HG03280 (cell line): ENCODE results near the gene ALMS1.
"Not testable (repeated sequence)": the region's sequence is repeated elsewhere in the genome, so short reads cannot be mapped to it uniquely, and the experiment has no call there.

Experiments used
- ATAC-seq: cut with Tn5 transposase; IDR thresholded peaks from one replicate; pipeline ENCODE4 v1.9.1; 2021; ENCODE audit warnings: mild to moderate bottlenecking, moderate library complexity; ENCODE audit not compliant: unreplicated experiment

Gene ALMS1

GRCh38 chr2:73610111-73610510 lies 224.5 kb downstream of the ALMS1 start:
- no peak for ATAC-seq

- ATAC-seq = no peak
Observed at GRCh38 chr2:73611193-73611592, 225.6 kb downstream of the ALMS1 start.

- no peak for ATAC-seq
Observed at GRCh38 chr2:73611867-73612266, 226.2 kb downstream of the ALMS1 start.

- no peak for ATAC-seq
Observed at GRCh38 chr2:73614105-73614504, 228.5 kb downstream of the ALMS1 start.

GRCh38 chr2:73614997-73615396 lies 229.4 kb downstream of the ALMS1 start:
- ATAC-seq = no peak

GRCh38 chr2:73619925-73620324 lies 234.3 kb downstream of the ALMS1 start:
- not testable (repeated sequence) for ATAC-seq

- not testable (repeated sequence) for ATAC-seq
Observed at GRCh38 chr2:73624036-73624435, 238.4 kb downstream of the ALMS1 start.

- not testable (repeated sequence) for ATAC-seq
Observed at GRCh38 chr2:73624625-73625024, 239.0 kb downstream of the ALMS1 start.

- ATAC-seq = not testable (repeated sequence)
Observed at GRCh38 chr2:73626237-73626636, 240.6 kb downstream of the ALMS1 start.

GRCh38 chr2:73628493-73628892 lies 242.9 kb downstream of the ALMS1 start:
- ATAC-seq = peak; percentile 69

GRCh38 chr2:73630662-73631266 lies 245.1 kb downstream of the ALMS1 start:
- ATAC-seq = peak; percentile 64

- ATAC-seq = not testable (repeated sequence)
Observed at GRCh38 chr2:73636977-73637376, 251.3 kb downstream of the ALMS1 start.

- ATAC-seq = no peak
Observed at GRCh38 chr2:73638429-73638828, 252.8 kb downstream of the ALMS1 start.

- ATAC-seq = no peak
Observed at GRCh38 chr2:73640511-73640911, 254.9 kb downstream of the ALMS1 start.

- no peak for ATAC-seq
Observed at GRCh38 chr2:73640946-73641766, 255.5 kb downstream of the ALMS1 start.

- no peak for ATAC-seq
Observed at GRCh38 chr2:73641767-73642062, 256.1 kb downstream of the ALMS1 start.

GRCh38 chr2:73642338-73643018 lies 256.8 kb downstream of the ALMS1 start, which contains the start of gene NAT8:
Gene NAT8, minus strand, starts transcription at chr2:73642422. Its CDS starts 794 bp downstream, at chr2:73641628.
- no peak for ATAC-seq

GRCh38 chr2:73647690-73648089 lies 262.1 kb downstream of the ALMS1 start:
- ATAC-seq = not testable (repeated sequence)

GRCh38 chr2:73651591-73652230 lies 266.1 kb downstream of the ALMS1 start:
- ATAC-seq = no peak

GRCh38 chr2:73652348-73652747 lies 266.7 kb downstream of the ALMS1 start:
- no peak for ATAC-seq

- no peak for ATAC-seq
Observed at GRCh38 chr2:73654175-73654574, 268.5 kb downstream of the ALMS1 start.
